Measurements from ENCODE around the gene TTLL1. TPM values are rescaled to one million over a fixed set of nuclear protein-coding genes. Genes with fewer than 3 reads are reported as not detected.

Gene TTLL1
- total and polyA plus RNA-seq, 7 donors: 2.4 to 6.4 (median 4.3) TPM

- H3K9me3 ChIP-seq: no peaks in the 10 kb centered on the region
- intact Hi-C loops (cut with DNase I): no loop called here
- 49 to 58% methylated on average over 19 of the region's 19 CpGs for WGBS, 2 donors
These were observed 52.8 kb downstream of the TTLL1 start for GRCh38 chr22:43036282-43036829.

GRCh38 chr22:43035250-43035649, 53.9 kb downstream of the TTLL1 start:
- H3K27ac ChIP-seq: no peak overlapping the region
- no peaks in the 10 kb centered on the region for H3K27me3 ChIP-seq
- no peak overlapping the region for H3K4me3 ChIP-seq
- TF ChIP-seq POLR2A (IDR thresholded peaks at IDR 0.05): no peak
- no peak for TF ChIP-seq CTCF (IDR thresholded peaks at IDR 0.05)
- TF ChIP-seq EP300 (IDR thresholded peaks at IDR 0.05): no peak
- no peak for TF ChIP-seq POLR2AphosphoS5 (IDR thresholded peaks at IDR 0.05)
- WGBS, 2 donors: 91 to 93% methylated on average over 9 of the region's 9 CpGs
- no peaks in the 10 kb centered on the region for H3K36me3 ChIP-seq
- no peak for DNase-seq
- no peaks in the 10 kb centered on the region for H3K9me3 ChIP-seq
- peaks cover 0 to 12% (median 3%) of the 10 kb centered on the region in 4 donors for H3K4me1 ChIP-seq
- intact Hi-C loops (cut with DNase I): no loop called here

More at GRCh38 chr22:43036282-43036829, 52.8 kb downstream of the TTLL1 start:
- no peak overlapping the region for H3K4me3 ChIP-seq
- peak; percentile 83 for DNase-seq
- H3K27ac ChIP-seq: peak overlapping the region in 2 of 4 donors; percentile 12 to 49
- TF ChIP-seq CTCF (IDR thresholded peaks at IDR 0.05) (no peak), POLR2A (IDR thresholded peaks at IDR 0.05) (no peak), EP300 (IDR thresholded peaks at IDR 0.05) (no peak), POLR2AphosphoS5 (IDR thresholded peaks at IDR 0.05) (peak; percentile 53 to 74 (median 66))
- H3K4me1 ChIP-seq: peaks cover 0 to 12% (median 3%) of the 10 kb centered on the region in 4 donors
- H3K27me3 ChIP-seq: no peaks in the 10 kb centered on the region
- no peaks in the 10 kb centered on the region for H3K36me3 ChIP-seq

GRCh38 chr22:43031617-43032016, 57.6 kb downstream of the TTLL1 start:
- TF ChIP-seq EP300 (IDR thresholded peaks at IDR 0.05): no peak
- no peak for TF ChIP-seq POLR2A (IDR thresholded peaks at IDR 0.05)
- no peak for TF ChIP-seq POLR2AphosphoS5 (IDR thresholded peaks at IDR 0.05)
- TF ChIP-seq CTCF (IDR thresholded peaks at IDR 0.05): no peak
- 77 to 91% methylated on average over 3 of the region's 3 CpGs for WGBS, 2 donors
- peaks cover 0 to 11% (median 3%) of the 10 kb centered on the region in 4 donors for H3K4me1 ChIP-seq
- no peaks in the 10 kb centered on the region for H3K36me3 ChIP-seq
- intact Hi-C loops (cut with DNase I): loop anchor here (5.0 kb wide), 3 partner anchors 124 to 249 kb away; no protein-coding TSS in a partner anchor
- no peaks in the 10 kb centered on the region for H3K9me3 ChIP-seq
- no peaks in the 10 kb centered on the region for H3K27me3 ChIP-seq
- no peak for DNase-seq
- no peak overlapping the region for H3K4me3 ChIP-seq
- H3K27ac ChIP-seq: no peak overlapping the region

- intact Hi-C loops (cut with DNase I): loop anchor here (10.0 kb wide), 2 partner anchors 54 to 374 kb away; partner anchors contain the start of genes ATP5MGL and CYB5R3
- Histone ChIP-seq H3K9me3 (no peaks in the 10 kb centered on the region), H3K27me3 (no peaks in the 10 kb centered on the region), H3K27ac (no peak overlapping the region), H3K4me1 (peaks cover 0 to 11% (median 9%) of the 10 kb centered on the region in 4 donors), H3K4me3 (no peak overlapping the region), H3K36me3 (no peaks in the 10 kb centered on the region)
- TF ChIP-seq CTCF (IDR thresholded peaks at IDR 0.05) (no peak), POLR2A (IDR thresholded peaks at IDR 0.05) (no peak), POLR2AphosphoS5 (IDR thresholded peaks at IDR 0.05) (no peak), EP300 (IDR thresholded peaks at IDR 0.05) (no peak)
- no peak for DNase-seq
- 34 to 67% methylated on average over 6 of the region's 6 CpGs for WGBS, 2 donors
These were observed 70.6 kb downstream of the TTLL1 start for GRCh38 chr22:43018615-43019014.

All from sigmoid colon (tissue), 7 donors.